GM12801 (cell line): ENCODE measurements around the gene CCL8.

Experiments used
- TF ChIP-seq, protein P1 (sequence below): IDR thresholded peaks from one replicate; pipeline ENCODE4 v1.5.1; 2011; ENCODE audit warnings: control low read depth; ENCODE audit not compliant: insufficient read length; ENCODE audit errors: extremely low read depth

Gene CCL8

DNA sequence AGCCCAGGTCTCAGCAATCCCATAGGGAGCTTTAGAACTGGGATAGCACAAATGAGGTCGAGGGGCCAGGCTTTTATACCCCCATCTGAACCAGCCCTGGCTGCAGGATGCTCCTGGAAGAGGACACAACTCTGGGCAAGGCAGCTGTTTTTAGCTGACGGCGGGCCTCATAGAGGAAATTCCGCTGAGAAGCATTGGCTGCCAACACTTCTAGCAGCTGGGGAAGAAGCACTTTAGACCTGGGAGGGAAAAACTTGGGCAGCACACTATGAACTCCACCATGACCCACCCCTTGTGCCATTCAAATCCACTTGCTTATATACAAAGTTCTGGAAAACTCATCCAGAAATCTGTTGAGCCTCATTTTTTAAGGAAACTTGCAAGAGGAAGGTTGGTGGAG, 28.6 kb upstream of the CCL8 start:
- TF ChIP-seq, protein P1, sequence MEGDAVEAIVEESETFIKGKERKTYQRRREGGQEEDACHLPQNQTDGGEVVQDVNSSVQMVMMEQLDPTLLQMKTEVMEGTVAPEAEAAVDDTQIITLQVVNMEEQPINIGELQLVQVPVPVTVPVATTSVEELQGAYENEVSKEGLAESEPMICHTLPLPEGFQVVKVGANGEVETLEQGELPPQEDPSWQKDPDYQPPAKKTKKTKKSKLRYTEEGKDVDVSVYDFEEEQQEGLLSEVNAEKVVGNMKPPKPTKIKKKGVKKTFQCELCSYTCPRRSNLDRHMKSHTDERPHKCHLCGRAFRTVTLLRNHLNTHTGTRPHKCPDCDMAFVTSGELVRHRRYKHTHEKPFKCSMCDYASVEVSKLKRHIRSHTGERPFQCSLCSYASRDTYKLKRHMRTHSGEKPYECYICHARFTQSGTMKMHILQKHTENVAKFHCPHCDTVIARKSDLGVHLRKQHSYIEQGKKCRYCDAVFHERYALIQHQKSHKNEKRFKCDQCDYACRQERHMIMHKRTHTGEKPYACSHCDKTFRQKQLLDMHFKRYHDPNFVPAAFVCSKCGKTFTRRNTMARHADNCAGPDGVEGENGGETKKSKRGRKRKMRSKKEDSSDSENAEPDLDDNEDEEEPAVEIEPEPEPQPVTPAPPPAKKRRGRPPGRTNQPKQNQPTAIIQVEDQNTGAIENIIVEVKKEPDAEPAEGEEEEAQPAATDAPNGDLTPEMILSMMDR = no peak

DNA sequence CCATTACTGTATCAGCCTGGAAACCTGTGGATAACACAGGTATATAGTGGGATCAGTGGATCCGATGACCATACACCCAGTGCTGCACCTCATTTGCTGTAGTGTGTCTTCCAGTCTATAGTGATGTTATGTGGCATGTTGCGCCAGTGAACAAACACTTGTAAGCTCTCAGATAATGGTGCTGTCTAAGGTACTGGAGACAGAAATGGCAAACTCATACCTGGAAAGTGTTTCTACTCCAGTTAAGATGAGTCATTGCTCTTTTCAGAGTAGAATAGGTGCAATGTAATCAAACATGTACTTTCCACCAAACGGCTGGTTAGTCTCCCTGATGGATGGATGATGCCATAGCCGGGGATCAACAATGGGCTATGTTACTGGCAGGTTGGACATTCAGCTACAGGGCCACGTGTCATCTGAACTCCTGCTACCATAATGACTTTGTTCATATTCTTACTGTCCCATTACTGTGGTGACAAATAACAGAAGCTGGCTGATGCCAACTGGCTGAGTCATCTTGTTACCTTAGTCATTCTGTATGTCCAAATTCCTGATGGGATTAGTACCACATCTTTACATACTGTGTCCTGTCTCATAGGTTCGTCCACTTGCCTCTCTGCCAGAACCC, 27.4 kb upstream of the CCL8 start:
- TF ChIP-seq, protein P1 = no peak

DNA sequence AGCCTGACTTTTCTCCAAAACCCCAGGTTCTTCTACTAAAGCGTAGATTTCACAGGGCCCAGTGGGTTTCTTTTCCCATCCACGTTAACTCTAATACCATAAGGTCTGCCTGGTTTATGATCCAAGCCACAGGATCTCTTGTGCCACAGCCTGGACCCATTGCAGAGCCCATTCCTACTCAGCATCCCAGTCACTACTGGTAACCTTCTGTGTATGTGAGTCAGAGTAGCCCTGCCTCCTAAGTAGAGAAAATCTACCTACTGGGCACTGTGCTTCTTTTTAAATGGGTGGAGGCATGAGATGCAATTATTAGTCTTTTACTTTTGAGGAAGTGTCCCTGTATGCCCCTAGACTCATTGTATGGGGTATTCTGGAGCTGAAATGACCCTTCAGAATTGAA, 20.2 kb upstream of the CCL8 start:
- TF ChIP-seq, protein P1 = no peak

DNA sequence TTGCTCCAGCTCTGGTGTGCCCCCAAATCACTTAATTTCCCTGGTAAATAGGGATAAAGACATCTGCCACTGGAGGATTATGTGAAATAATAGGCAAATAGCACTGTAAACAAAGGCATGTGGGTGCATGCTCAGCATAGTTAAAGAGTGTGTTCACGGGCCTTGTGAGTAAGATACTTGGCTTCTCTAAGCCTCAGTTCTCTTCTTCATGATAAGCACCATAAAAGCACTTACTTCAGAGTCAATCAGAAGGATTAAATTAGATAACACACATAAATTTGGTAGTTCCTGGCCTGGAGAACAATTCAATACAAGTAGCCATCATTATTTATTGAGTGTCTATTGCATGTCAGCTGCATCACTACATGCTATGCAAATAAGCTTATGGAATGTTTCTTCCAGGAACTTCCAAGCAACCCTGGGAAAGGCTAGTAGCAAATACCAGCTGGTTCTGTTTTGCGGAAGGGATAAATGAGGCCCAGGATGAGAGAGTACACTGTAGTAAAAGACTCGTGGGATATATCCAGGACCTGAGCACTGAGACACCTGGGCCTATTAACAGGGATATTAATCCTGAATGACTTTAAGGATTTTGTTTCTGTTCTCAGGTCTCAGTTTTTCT, 19.2 kb upstream of the CCL8 start:
- TF ChIP-seq, protein P1 = no peak

DNA sequence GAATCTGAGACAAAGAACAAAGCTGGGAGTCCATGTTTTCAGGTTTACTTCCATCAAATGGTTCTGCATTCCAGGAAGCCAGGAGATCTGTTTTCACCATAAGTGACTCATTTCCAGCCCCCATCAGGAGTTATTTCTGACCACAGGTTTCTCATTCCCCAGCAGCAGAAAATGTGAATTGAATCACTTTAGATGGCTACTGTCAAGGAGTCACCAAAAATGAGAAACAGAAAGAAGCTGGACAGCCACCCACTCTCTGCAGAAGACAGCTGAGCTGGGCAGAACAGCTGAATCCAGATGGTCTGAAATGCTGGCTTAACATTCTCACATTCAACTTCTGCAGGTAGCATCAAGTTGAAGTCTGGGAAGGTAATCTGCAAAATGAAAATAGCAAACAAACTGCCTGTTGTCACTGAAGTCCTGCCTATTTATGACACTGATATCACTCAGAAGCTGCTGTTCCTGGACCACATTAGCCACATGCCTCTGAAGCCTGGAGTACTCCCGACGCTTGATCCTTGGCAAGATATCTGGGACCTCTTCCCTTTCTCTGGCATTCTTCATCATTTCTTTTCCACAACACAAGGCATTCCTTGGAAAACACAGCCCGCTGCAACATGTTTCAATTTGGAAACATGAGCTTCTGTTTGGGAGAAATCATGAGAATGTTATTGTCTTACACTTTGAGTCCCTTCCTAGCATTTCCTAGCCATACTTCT, 18.4 kb upstream of the CCL8 start:
- TF ChIP-seq, protein P1 = no peak

DNA sequence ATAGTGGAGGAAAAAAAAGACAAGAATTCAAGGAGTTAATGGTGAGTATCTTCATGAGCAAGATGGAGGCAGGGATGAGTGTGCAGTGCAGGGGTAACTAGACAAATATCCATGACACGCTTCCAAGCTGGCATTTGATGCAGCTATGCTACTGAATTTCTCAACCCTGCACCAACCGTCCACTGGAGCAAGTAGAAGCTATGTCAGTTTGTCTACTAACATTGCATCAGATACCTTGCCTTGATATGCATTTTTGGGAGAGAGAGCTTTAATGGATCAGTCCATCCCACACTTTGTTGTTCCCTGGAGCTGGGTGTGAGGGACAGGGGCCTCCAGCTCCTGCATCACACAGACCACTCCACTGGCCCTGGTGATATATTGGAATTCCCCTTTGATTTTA, 17.2 kb upstream of the CCL8 start:
- TF ChIP-seq, protein P1 = no peak

DNA sequence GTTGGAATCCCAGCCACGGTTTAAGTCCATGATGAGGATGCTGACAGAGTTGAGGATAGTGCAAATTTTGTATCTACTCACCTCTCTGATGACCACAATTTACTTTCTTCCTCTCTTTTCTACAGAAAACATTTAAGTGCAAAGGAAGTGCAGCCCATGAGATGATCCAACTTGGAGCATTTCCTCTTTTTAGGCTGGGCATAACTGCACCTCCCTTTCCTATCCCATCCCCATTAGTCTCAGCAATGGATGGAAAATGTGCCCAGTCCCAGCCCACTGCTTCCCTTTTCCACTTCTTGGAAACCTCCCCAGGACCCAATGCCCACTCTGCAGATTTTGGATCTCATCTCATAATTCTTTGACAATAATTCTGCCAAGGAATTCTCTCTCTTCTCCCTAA, 16.6 kb upstream of the CCL8 start:
- TF ChIP-seq, protein P1 = no peak
